Measurements from ENCODE around the gene ATP7B. TPM values are rescaled to one million over a fixed set of nuclear protein-coding genes. Genes with fewer than 3 reads are reported as not detected.

Gene ATP7B
- total and polyA plus RNA-seq, 2 of the 4 experiments (the other 2 are of a cell fraction): 2.7 to 2.9 TPM

GRCh38 chr13:51919531-51919930, 91.7 kb downstream of the ATP7B start:
- ChIA-PET CTCF (no interaction called here), POLR2A (ENCODE audit: unreplicated experiment) (no interaction called here)
- Histone ChIP-seq H3K4me2 (ENCODE audit: low read depth, low read length) (no peak overlapping the region), H3K9ac (ENCODE audit: low read depth, low read length) (no peak overlapping the region), H3K4ac (ENCODE audit: low read depth, low read length) (no peak overlapping the region), H4K20me1 (ENCODE audit: insufficient read depth, low read length) (no peaks in the 10 kb centered on the region; the same call in 1 of the 2 replicates), H3K4me1 (ENCODE audit: control insufficient read depth, insufficient read depth, low read length) (no peaks in the 10 kb centered on the region), H3K56ac (ENCODE audit: extremely low read depth, insufficient read depth, low read length) (no peak overlapping the region), H3K23ac (ENCODE audit: low read depth, low read length) (no peak overlapping the region), H2BK15ac (ENCODE audit: low read depth, low read length) (no peak overlapping the region), H2BK120ac (ENCODE audit: low read depth, low read length) (no peak overlapping the region), H3K4me3 (ENCODE audit: insufficient read depth, low read depth, low read length) (no peak overlapping the region), H2BK5ac (ENCODE audit: low read depth, low read length, poor library complexity, severe bottlenecking) (no peak overlapping the region), H4K8ac (ENCODE audit: low read depth in 2 of 2, low read length in 2 of 2) (no peak overlapping the region), H2BK20ac (ENCODE audit: low read depth, low read length) (no peak overlapping the region), H3K9me3 (ENCODE audit: control insufficient read depth, insufficient read depth, low read length) (no peaks in the 10 kb centered on the region), H4K91ac (ENCODE audit: insufficient read depth, low read depth, low read length) (no peak overlapping the region), H3K27ac (ENCODE audit: insufficient read depth, low read length) (no peak overlapping the region), H3K18ac (ENCODE audit: low read depth, low read length) (no peak overlapping the region), H3K36me3 (ENCODE audit: control insufficient read depth, insufficient read depth, low read length) (no peaks in the 10 kb centered on the region), H3K9me1 (ENCODE audit: insufficient read depth, low read length) (no peaks in the 10 kb centered on the region), H4K5ac (ENCODE audit: low read depth, low read length) (no peak overlapping the region), H2AK5ac (ENCODE audit: low read depth, low read length) (no peak overlapping the region), H3K27me3 (ENCODE audit: control insufficient read depth, insufficient read depth, low read length) (peaks cover 15% of the 10 kb centered on the region), H3K79me1 (ENCODE audit: low read depth in 1 of 2, low read length in 2 of 2) (no peaks in the 10 kb centered on the region), H2AFZ (replicated peaks; ENCODE audit: low read length, poor library complexity) (no peak overlapping the region), H3K14ac (replicated peaks; ENCODE audit: low read depth, low read length) (no peak overlapping the region), H2AK9ac (replicated peaks; ENCODE audit: low read depth, low read length, poor library complexity) (no peak overlapping the region)
- WGBS, 2 experiments (ENCODE audit: extremely low coverage in 2 of 2, insufficient read length in 1 of 2): 83% methylated on average over 1 of the region's 9 CpGs; no CpG with 5 or more reads in 1 of the 2 experiments
- intact Hi-C loops (cut with micrococcal nuclease) (no loop called here), in situ Hi-C loops (cut with MboI; ENCODE audit: low sequenced_read_pairs) (no loop called here), dilution Hi-C loops (cut with HindIII; ENCODE audit: low sequenced_read_pairs, unreplicated experiment) (no loop called here)
- no peak for TF ChIP-seq CTCF (conservative IDR thresholded peaks at IDR 0.05; ENCODE audit: low read depth, low read length)
- no peak for DNase-seq
- ATAC-seq (ENCODE audit: low read depth): no peak
- no TSS peak for BruUV-seq (replicated peaks)

Measured in IMR-90 (cell line).